Measurements from ENCODE around the gene MTMR1.

- TF ChIP-seq POLR2A (IDR thresholded peaks at IDR 0.05; ENCODE audit: low read depth, low read length) (no peak), POLR2AphosphoS5 (IDR thresholded peaks at IDR 0.05; ENCODE audit: insufficient read depth, low read depth, low read length) (peak; percentile 33), JUN (IDR thresholded peaks at IDR 0.05; ENCODE audit: borderline replicate concordance, insufficient read depth, insufficient read length, low read depth) (no peak), EZH2 (IDR thresholded peaks at IDR 0.05; ENCODE audit: borderline replicate concordance, low read depth, low read length, severe bottlenecking) (no peak), MYC (IDR thresholded peaks at IDR 0.05; ENCODE audit: low read depth, low read length) (no peak)
- TF ChIP-seq, protein P1, sequence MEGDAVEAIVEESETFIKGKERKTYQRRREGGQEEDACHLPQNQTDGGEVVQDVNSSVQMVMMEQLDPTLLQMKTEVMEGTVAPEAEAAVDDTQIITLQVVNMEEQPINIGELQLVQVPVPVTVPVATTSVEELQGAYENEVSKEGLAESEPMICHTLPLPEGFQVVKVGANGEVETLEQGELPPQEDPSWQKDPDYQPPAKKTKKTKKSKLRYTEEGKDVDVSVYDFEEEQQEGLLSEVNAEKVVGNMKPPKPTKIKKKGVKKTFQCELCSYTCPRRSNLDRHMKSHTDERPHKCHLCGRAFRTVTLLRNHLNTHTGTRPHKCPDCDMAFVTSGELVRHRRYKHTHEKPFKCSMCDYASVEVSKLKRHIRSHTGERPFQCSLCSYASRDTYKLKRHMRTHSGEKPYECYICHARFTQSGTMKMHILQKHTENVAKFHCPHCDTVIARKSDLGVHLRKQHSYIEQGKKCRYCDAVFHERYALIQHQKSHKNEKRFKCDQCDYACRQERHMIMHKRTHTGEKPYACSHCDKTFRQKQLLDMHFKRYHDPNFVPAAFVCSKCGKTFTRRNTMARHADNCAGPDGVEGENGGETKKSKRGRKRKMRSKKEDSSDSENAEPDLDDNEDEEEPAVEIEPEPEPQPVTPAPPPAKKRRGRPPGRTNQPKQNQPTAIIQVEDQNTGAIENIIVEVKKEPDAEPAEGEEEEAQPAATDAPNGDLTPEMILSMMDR (IDR thresholded peaks at IDR 0.05; ENCODE audit: extremely low read depth in 1 of 2, insufficient read depth in 1 of 2, low read depth in 1 of 2, low read length in 2 of 2), result no peak
- TF ChIP-seq, protein P2, sequence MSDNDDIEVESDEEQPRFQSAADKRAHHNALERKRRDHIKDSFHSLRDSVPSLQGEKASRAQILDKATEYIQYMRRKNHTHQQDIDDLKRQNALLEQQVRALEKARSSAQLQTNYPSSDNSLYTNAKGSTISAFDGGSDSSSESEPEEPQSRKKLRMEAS (IDR thresholded peaks at IDR 0.05; ENCODE audit: insufficient read depth, insufficient read length), result no peak
These were observed 4.2 kb upstream of the MTMR1 start for GRCh38 chrX:150688911-150689451.

Data from endothelial cell of umbilical vein (primary cell).